A549 (cell line): ENCODE data around the gene SUN1.

Experiments used
- CBX8 ChIP-seq: fragments of 200-600 bp; sonication (generic); IDR thresholded peaks from 2 replicates; pipeline ENCODE4 v1.6.1; 2016
- CTCF ChIP-seq: fragments of >200 bp; sonication (Bioruptor Twin); formaldehyde crosslinking; IDR thresholded peaks from 3 replicates; pipeline ENCODE4 v1.5.1; 2016
- EP300 ChIP-seq, 2 experiments: fragments of >200 bp; sonication (Bioruptor Twin); formaldehyde crosslinking; IDR thresholded peaks; 2 replicates in 1 of 2; 3 replicates in 1 of 2; pipeline ENCODE4 v1.6.1; 2016 to 2017
- KDM5A ChIP-seq: fragments of 200-600 bp; sonication (generic); IDR thresholded peaks from 2 replicates; pipeline ENCODE4 v1.6.1; 2016; ENCODE audit warnings: antibody characterized with exemption, mild to moderate bottlenecking
- MAFK ChIP-seq: fragments of 450-650 bp; IDR thresholded peaks from 2 replicates; pipeline ENCODE4 v1.6.1; 2014; ENCODE audit not compliant: partially characterized antibody
- POLR2AphosphoS2 ChIP-seq: conservative IDR thresholded peaks from 2 replicates; pipeline ENCODE4 v1.6.1; 2012; ENCODE audit warnings: low read length, improper control_type of control experiment, inconsistent platforms
- TF ChIP-seq, protein P1 (sequence below): fragments of 200-600 bp; sonication (generic); IDR thresholded peaks from 2 replicates; pipeline ENCODE4 v1.6.1; 2016; ENCODE audit warnings: antibody characterized with exemption, mild to moderate bottlenecking, moderate library complexity

DNA sequence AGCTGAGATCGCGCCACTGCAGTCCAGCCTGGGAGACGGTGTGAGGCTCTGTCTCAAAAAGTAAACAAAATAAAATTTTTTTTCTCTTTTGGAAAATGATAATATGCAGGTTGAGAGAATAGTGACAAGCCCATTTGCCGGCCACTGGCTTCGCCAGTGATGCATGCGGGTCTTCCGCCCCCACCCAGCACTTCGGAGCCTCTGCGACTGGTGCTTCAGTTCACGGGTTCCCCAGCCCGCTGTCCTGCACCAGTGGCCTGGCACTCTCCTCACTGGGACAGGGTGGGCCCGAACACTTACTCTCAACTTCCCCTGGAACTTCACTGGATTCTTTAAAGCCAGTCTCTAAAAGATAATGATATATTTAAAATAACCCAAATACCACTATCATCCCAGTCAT lies 2.7 kb downstream of the SUN1 start:
- TF ChIP-seq KDM5A (no peak), POLR2AphosphoS2 (no peak), CTCF (no peak), MAFK (no peak), CBX8 (no peak), EP300 (IDR thresholded peaks at IDR 0.05) (no peak)
- TF ChIP-seq, protein P1, sequence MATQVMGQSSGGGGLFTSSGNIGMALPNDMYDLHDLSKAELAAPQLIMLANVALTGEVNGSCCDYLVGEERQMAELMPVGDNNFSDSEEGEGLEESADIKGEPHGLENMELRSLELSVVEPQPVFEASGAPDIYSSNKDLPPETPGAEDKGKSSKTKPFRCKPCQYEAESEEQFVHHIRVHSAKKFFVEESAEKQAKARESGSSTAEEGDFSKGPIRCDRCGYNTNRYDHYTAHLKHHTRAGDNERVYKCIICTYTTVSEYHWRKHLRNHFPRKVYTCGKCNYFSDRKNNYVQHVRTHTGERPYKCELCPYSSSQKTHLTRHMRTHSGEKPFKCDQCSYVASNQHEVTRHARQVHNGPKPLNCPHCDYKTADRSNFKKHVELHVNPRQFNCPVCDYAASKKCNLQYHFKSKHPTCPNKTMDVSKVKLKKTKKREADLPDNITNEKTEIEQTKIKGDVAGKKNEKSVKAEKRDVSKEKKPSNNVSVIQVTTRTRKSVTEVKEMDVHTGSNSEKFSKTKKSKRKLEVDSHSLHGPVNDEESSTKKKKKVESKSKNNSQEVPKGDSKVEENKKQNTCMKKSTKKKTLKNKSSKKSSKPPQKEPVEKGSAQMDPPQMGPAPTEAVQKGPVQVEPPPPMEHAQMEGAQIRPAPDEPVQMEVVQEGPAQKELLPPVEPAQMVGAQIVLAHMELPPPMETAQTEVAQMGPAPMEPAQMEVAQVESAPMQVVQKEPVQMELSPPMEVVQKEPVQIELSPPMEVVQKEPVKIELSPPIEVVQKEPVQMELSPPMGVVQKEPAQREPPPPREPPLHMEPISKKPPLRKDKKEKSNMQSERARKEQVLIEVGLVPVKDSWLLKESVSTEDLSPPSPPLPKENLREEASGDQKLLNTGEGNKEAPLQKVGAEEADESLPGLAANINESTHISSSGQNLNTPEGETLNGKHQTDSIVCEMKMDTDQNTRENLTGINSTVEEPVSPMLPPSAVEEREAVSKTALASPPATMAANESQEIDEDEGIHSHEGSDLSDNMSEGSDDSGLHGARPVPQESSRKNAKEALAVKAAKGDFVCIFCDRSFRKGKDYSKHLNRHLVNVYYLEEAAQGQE: no peak
